Neuronal stem cell (in vitro differentiated cells): ENCODE results near the gene PNPLA1.

ENCODE experiments used
- DNase-seq: peaks from one replicate; pipeline ENCODE4 v3.0.0-alpha.2; 2013; ENCODE audit warnings: low spot score
- H2AFZ ChIP-seq: one replicate; pipeline ENCODE4 v1.6.1; 2013; ENCODE audit warnings: mild to moderate bottlenecking, low read length, inconsistent platforms
- H2AK5ac ChIP-seq: 2 replicates; pipeline ENCODE4 v1.6.1; 2013; ENCODE audit warnings: low read depth, mild to moderate bottlenecking, inconsistent platforms, low read length, moderate library complexity, mixed read lengths
- H2BK120ac ChIP-seq: 2 replicates; pipeline ENCODE4 v1.6.1; 2013; ENCODE audit warnings: low read depth, mild to moderate bottlenecking, inconsistent platforms, low read length, moderate library complexity, mixed read lengths
- H2BK12ac ChIP-seq: one replicate; pipeline ENCODE4 v1.6.1; 2013; ENCODE audit warnings: low read length, inconsistent platforms
- H2BK15ac ChIP-seq: 2 replicates; pipeline ENCODE4 v1.6.1; 2013; ENCODE audit warnings: mild to moderate bottlenecking, low read length, inconsistent platforms, mixed read lengths
- H2BK5ac ChIP-seq: one replicate; pipeline ENCODE4 v1.6.1; 2013; ENCODE audit warnings: inconsistent platforms, mild to moderate bottlenecking, low read length, moderate library complexity
- H3K14ac ChIP-seq: one replicate; pipeline ENCODE4 v1.6.1; 2013; ENCODE audit warnings: low read length, inconsistent platforms
- H3K18ac ChIP-seq: 2 replicates; pipeline ENCODE4 v1.6.1; 2013; ENCODE audit warnings: low read length, inconsistent platforms
- H3K23ac ChIP-seq: 2 replicates; pipeline ENCODE4 v1.6.1; 2013; ENCODE audit warnings: low read depth, mild to moderate bottlenecking, mixed read lengths, low read length, inconsistent platforms; ENCODE audit not compliant: poor library complexity
- H3K27ac ChIP-seq: replicated peaks from 3 replicates; pipeline ENCODE4 v1.5.1; 2013; ENCODE audit warnings: low read length, inconsistent platforms
- H3K27me3 ChIP-seq, 3 experiments: 2 replicates each; pipeline ENCODE4 v1.6.1; 2013; ENCODE audit warnings: low read length in 3 of 3, mild to moderate bottlenecking in 2 of 3, inconsistent platforms in 1 of 3, low read depth in 1 of 3, mixed read lengths in 1 of 3, moderate library complexity in 1 of 3; ENCODE audit not compliant: control insufficient read depth in 3 of 3, insufficient read depth in 3 of 3
- H3K36me3 ChIP-seq, 2 donors: replicated peaks in 1 of 2; 2 replicates each; pipeline ENCODE4 v1.6.1; 2013; ENCODE audit warnings: low read length in 2 of 2; ENCODE audit not compliant: control insufficient read depth in 2 of 2, insufficient read depth in 2 of 2
- H3K4ac ChIP-seq: 2 replicates; pipeline ENCODE4 v1.6.1; 2013; ENCODE audit warnings: inconsistent platforms, mild to moderate bottlenecking, low read length, moderate library complexity
- H3K4me1 ChIP-seq, 2 donors: 1 replicate in 1 of 2; 2 replicates in 1 of 2; pipeline ENCODE4 v1.6.1; 2013; ENCODE audit warnings: low read length in 2 of 2, low read depth in 1 of 2; ENCODE audit not compliant: control insufficient read depth in 2 of 2, insufficient read depth in 1 of 2
- H3K4me2 ChIP-seq: one replicate; pipeline ENCODE4 v1.6.1; 2013; ENCODE audit warnings: mild to moderate bottlenecking, low read length, inconsistent platforms; ENCODE audit not compliant: insufficient read depth, poor library complexity, severe bottlenecking
- H3K4me3 ChIP-seq, 2 donors: 2 replicates each; pipeline ENCODE4 v1.5.1; 2013; ENCODE audit warnings: low read length in 2 of 2, mild to moderate bottlenecking in 2 of 2, inconsistent platforms in 1 of 2, moderate library complexity in 1 of 2
- H3K79me1 ChIP-seq: one replicate; pipeline ENCODE4 v1.6.1; 2013; ENCODE audit warnings: low read depth, mild to moderate bottlenecking, inconsistent platforms, low read length, moderate library complexity
- H3K9ac ChIP-seq: one replicate; pipeline ENCODE4 v1.6.1; 2013; ENCODE audit warnings: mild to moderate bottlenecking, low read depth, low read length, inconsistent platforms; ENCODE audit not compliant: poor library complexity
- H3K9me3 ChIP-seq, 2 donors: replicated peaks in 1 of 2; 2 replicates each; pipeline versions ENCODE3 to v1.6.1; 2013; ENCODE audit warnings: low read length in 2 of 2, mild to moderate bottlenecking in 2 of 2, inconsistent platforms in 1 of 2, low read depth in 1 of 2, mixed read lengths in 1 of 2, moderate library complexity in 1 of 2; ENCODE audit not compliant: control insufficient read depth in 2 of 2, insufficient read depth in 1 of 2
- H4K8ac ChIP-seq: one replicate; pipeline ENCODE4 v1.6.1; 2013; ENCODE audit warnings: low read depth, mild to moderate bottlenecking, inconsistent platforms, low read length, moderate library complexity
- H4K91ac ChIP-seq: one replicate; pipeline ENCODE4 v1.6.1; 2013; ENCODE audit warnings: low read length, low read depth, mild to moderate bottlenecking, inconsistent platforms; ENCODE audit not compliant: poor library complexity
- WGBS, 2 donors: extraction: QIAGEN DNeasy Blood & Tissue Kit; methylation state at CpG; one replicate each; pipeline ENCODE4 v1.1.7; 2013; ENCODE audit warnings: missing lambda C conversion rate in 2 of 2, mixed read lengths in 1 of 2; ENCODE audit not compliant: insufficient read length in 2 of 2, insufficient replicate concordance in 1 of 2; ENCODE audit errors: extremely low coverage in 2 of 2; 5-methylcytosine and 5-hydroxymethylcytosine counted together

Gene PNPLA1

DNA sequence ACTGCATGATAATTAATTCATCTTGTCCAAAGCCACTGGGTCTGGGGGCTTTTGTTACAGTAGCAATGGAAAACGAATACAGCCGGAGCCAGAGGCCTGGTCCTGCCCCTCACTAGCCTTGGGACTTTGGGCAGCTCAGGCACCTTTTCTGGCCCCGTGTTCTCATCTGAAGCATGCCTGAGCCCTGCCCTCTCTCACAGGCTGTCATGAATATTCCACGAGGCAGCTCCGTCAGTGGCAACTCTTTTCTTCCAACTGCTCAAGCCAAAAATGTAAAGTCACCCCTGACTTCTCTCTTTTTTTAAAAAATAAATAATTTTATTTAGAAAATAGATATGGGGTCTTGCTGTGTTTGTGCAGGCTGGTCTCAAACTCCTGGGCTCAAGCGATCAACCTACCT is 61.5 kb downstream of the PNPLA1 start:
- Histone ChIP-seq H2BK120ac (no peak overlapping the region), H3K4me2 (no peak overlapping the region), H3K14ac (no peak overlapping the region), H3K23ac (no peak overlapping the region), H3K18ac (no peak overlapping the region), H2BK12ac (no peak overlapping the region), H3K79me1 (no peaks in the 10 kb centered on the region), H2BK5ac (no peak overlapping the region), H3K27me3 (peaks cover 0 to 50% (median 0%) of the 10 kb centered on the region in 3 experiments), H3K4me1 (peaks cover 19 to 32% of the 10 kb centered on the region in 2 donors), H3K9me3 (no peaks in the 10 kb centered on the region), H2BK15ac (no peak overlapping the region), H3K4me3 (no peak overlapping the region), H2AFZ (no peak overlapping the region), H3K27ac (no peak overlapping the region), H3K9ac (no peak overlapping the region), H3K36me3 (no peaks in the 10 kb centered on the region), H4K8ac (no peak overlapping the region), H3K4ac (no peak overlapping the region), H4K91ac (no peak overlapping the region), H2AK5ac (no peak overlapping the region)
- no peak for DNase-seq
- WGBS, 2 donors, result no CpG with 5 or more reads among the region's 6 CpGs

DNA sequence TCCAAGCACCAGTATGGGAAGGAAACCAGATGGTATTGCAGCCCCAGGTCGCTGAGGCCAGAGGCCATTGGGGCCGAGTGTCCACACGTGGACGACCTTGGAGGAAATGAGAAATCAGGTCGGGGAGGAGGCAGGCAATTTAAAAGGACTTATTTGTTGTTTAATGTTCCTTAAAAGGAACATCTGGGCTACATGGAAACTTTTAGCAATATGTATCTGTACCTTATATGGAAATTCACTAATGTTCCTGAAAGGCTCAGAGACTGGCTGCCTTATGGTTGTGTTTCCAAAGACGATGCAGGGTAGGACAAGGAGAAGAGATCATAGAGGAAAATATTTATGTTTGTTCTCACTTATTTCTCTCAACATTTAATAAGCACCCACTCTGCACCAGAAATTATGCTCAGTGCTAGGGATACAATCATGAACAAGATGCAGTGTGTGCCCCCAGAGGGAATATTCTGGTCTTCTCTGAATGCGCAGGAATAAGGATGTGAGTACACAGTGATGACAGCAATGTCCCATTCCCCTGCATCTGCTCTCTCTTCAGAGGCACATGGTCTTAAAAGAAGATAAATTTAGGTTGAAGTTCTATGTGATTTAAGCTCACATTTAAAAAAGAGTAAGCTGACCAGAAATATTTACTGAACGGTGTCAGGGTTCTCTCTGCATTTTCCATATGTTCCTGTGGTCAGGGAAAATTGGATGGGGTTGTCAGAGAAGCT is 63.5 kb downstream of the PNPLA1 start:
- H3K9me3 ChIP-seq, result no peaks in the 10 kb centered on the region
- no peak overlapping the region for H2BK15ac ChIP-seq
- H3K4me1 ChIP-seq, result peaks cover 15 to 16% of the 10 kb centered on the region in 2 donors
- H3K27ac ChIP-seq, result no peak overlapping the region
- H3K18ac ChIP-seq, result no peak overlapping the region
- no peak overlapping the region for H3K23ac ChIP-seq
- H2BK120ac ChIP-seq, result no peak overlapping the region
- H3K9ac ChIP-seq, result no peak overlapping the region
- no peak overlapping the region for H4K8ac ChIP-seq
- H2AK5ac ChIP-seq, result no peak overlapping the region
- H2BK12ac ChIP-seq, result no peak overlapping the region
- H3K4me2 ChIP-seq, result no peak overlapping the region
- H3K36me3 ChIP-seq, result no peaks in the 10 kb centered on the region
- H3K4me3 ChIP-seq, result no peak overlapping the region
- H2AFZ ChIP-seq, result no peak overlapping the region
- peaks cover 0 to 50% (median 0%) of the 10 kb centered on the region in 3 experiments for H3K27me3 ChIP-seq
- H3K79me1 ChIP-seq, result no peaks in the 10 kb centered on the region
- no peak for DNase-seq
- H2BK5ac ChIP-seq, result no peak overlapping the region
- H3K14ac ChIP-seq, result no peak overlapping the region
- H3K4ac ChIP-seq, result no peak overlapping the region
- H4K91ac ChIP-seq, result no peak overlapping the region
- WGBS, 2 donors, result no CpG with 5 or more reads among the region's 8 CpGs

DNA sequence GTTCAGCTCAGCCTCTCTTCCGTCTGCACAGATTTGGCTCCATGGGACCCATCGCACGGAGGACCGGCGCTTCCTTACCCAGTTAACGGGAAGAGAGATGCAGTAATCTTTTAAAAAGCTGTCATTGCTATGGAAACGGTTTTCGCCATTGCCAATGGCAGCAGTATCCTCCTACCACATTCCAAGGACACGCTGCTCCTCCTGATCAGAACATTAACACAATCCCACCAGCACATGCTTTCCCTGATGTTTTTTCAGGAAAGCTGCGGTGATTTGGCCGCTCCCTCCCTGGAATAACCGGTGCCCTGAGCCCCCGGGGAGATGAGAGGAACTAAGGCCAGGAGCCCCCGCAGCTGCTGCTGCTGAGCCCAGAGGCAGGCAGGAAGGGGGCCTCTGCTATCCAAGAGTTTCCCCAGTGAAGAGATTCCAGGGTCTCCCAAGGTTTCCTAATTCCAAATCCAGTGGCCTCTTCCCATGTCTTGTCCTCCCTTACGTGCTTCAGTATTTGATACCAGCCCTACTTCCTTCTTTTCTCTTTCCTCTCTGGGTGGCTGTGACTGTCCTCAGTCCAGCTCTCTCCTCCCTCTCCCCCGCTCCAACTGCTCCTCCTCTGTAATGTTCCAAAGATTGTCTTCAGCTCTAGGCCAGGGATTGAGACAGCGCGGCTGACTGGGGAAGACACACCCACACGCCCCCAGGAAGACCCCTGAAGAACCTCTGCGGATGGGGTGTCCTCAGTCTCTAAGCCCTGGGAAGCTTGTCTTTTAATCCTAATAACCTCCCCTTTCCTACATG is 64.3 kb downstream of the PNPLA1 start:
- Histone ChIP-seq H2AK5ac (no peak overlapping the region), H3K4me1 (peaks cover 13 to 16% of the 10 kb centered on the region in 2 donors), H3K18ac (no peak overlapping the region), H2BK120ac (no peak overlapping the region), H3K4me2 (no peak overlapping the region), H2BK5ac (no peak overlapping the region), H2BK15ac (no peak overlapping the region), H3K9ac (no peak overlapping the region), H3K27me3 (peaks cover 0 to 46% (median 0%) of the 10 kb centered on the region in 3 experiments), H3K79me1 (no peaks in the 10 kb centered on the region), H3K4me3 (no peak overlapping the region), H3K4ac (no peak overlapping the region), H2AFZ (no peak overlapping the region), H3K27ac (no peak overlapping the region), H3K23ac (no peak overlapping the region), H4K91ac (no peak overlapping the region), H2BK12ac (no peak overlapping the region), H3K9me3 (no peaks in the 10 kb centered on the region), H3K36me3 (no peaks in the 10 kb centered on the region), H4K8ac (no peak overlapping the region), H3K14ac (no peak overlapping the region)
- no peak for DNase-seq
- WGBS, 2 donors, result no CpG with 5 or more reads among the region's 20 CpGs

DNA sequence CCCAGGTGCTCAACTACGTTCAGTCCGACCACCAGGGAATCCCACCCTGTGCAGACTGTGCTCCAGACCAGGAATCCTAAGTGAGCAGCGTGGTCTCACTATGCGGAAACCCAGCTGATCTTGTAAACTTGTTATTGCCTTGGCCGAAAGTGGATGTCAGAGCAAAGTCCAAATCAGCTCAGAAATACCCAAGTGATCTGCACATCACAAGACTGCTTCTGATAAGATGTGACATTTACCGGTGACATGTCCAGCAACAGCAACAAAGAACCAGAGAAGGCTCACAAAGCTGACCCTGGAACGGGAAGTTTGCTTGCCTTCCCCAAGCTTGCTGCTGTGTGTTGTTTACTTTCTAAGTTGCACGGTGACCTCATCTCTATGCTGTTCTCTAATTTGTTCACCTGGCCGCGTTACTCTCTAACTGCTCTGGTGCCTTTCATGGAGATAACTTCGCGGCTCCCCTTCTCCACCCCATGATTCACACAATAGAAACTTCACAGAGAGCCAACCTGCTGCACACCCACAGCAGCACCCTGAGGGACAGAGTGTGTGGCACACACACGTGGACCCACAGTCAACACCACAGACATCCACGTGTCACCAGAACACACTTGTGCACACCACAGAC is 65.1 kb downstream of the PNPLA1 start:
- Histone ChIP-seq H2BK120ac (no peak overlapping the region), H3K4ac (no peak overlapping the region), H3K27ac (no peak overlapping the region), H3K4me1 (peaks cover 10 to 16% of the 10 kb centered on the region in 2 donors), H4K8ac (no peak overlapping the region), H3K79me1 (no peaks in the 10 kb centered on the region), H3K9me3 (no peaks in the 10 kb centered on the region), H2BK15ac (no peak overlapping the region), H3K4me3 (no peak overlapping the region), H3K36me3 (no peaks in the 10 kb centered on the region), H2AFZ (no peak overlapping the region), H4K91ac (no peak overlapping the region), H2BK12ac (no peak overlapping the region), H3K14ac (no peak overlapping the region), H2AK5ac (no peak overlapping the region), H3K27me3 (peaks cover 0 to 54% (median 0%) of the 10 kb centered on the region in 3 experiments), H2BK5ac (no peak overlapping the region), H3K9ac (no peak overlapping the region), H3K23ac (no peak overlapping the region), H3K4me2 (no peak overlapping the region), H3K18ac (no peak overlapping the region)
- WGBS, 2 donors, result no CpG with 5 or more reads among the region's 14 CpGs
- no peak for DNase-seq
